SK-N-MC (cell line): Measurements from ENCODE around the gene TMEM115.

Experiments
- EZH2 ChIP-seq: fragments of 200-600 bp; sonication (generic); IDR thresholded peaks from one replicate; pipeline ENCODE4 v1.6.1; 2017; ENCODE audit warnings: antibody characterized with exemption
- FOXP2 ChIP-seq: optimal IDR thresholded peaks from 2 replicates; pipeline ENCODE3; 2011; ENCODE audit warnings: mild to moderate bottlenecking, moderate library complexity; ENCODE audit not compliant: insufficient read depth; ENCODE audit errors: extremely low read length, control extremely low read depth
- POLR2AphosphoS5 ChIP-seq: IDR thresholded peaks from 2 replicates; pipeline ENCODE4 v1.6.1; 2012; ENCODE audit warnings: mild to moderate bottlenecking, low read depth, low read length, borderline replicate concordance

GRCh38 chr3:50321336-50322114 is 37.8 kb downstream of the TMEM115 start:
- TF ChIP-seq POLR2AphosphoS5 (no peak; the same call in 1 of the 2 replicates), EZH2 (no peak), FOXP2 (no peak)
